Neuronal stem cell (in vitro differentiated cells): ENCODE results near the gene WDR4.
"Not testable (repeated sequence)": the region's sequence is repeated elsewhere in the genome, so short reads cannot be mapped to it uniquely, and the experiment has no call there.

Experiments
- DNase-seq: peaks from one replicate; pipeline ENCODE4 v3.0.0-alpha.2; 2013; ENCODE audit warnings: low spot score
- H2AFZ ChIP-seq: one replicate; pipeline ENCODE4 v1.6.1; 2013; ENCODE audit warnings: mild to moderate bottlenecking, low read length, inconsistent platforms
- H2AK5ac ChIP-seq: 2 replicates; pipeline ENCODE4 v1.6.1; 2013; ENCODE audit warnings: low read depth, mild to moderate bottlenecking, inconsistent platforms, low read length, moderate library complexity, mixed read lengths
- H2BK120ac ChIP-seq: 2 replicates; pipeline ENCODE4 v1.6.1; 2013; ENCODE audit warnings: low read depth, mild to moderate bottlenecking, inconsistent platforms, low read length, moderate library complexity, mixed read lengths
- H2BK12ac ChIP-seq: one replicate; pipeline ENCODE4 v1.6.1; 2013; ENCODE audit warnings: low read length, inconsistent platforms
- H2BK15ac ChIP-seq: 2 replicates; pipeline ENCODE4 v1.6.1; 2013; ENCODE audit warnings: mild to moderate bottlenecking, low read length, inconsistent platforms, mixed read lengths
- H2BK5ac ChIP-seq: one replicate; pipeline ENCODE4 v1.6.1; 2013; ENCODE audit warnings: inconsistent platforms, mild to moderate bottlenecking, low read length, moderate library complexity
- H3K14ac ChIP-seq: one replicate; pipeline ENCODE4 v1.6.1; 2013; ENCODE audit warnings: low read length, inconsistent platforms
- H3K18ac ChIP-seq: 2 replicates; pipeline ENCODE4 v1.6.1; 2013; ENCODE audit warnings: low read length, inconsistent platforms
- H3K23ac ChIP-seq: 2 replicates; pipeline ENCODE4 v1.6.1; 2013; ENCODE audit warnings: low read depth, mild to moderate bottlenecking, mixed read lengths, low read length, inconsistent platforms; ENCODE audit not compliant: poor library complexity
- H3K27ac ChIP-seq: replicated peaks from 3 replicates; pipeline ENCODE4 v1.5.1; 2013; ENCODE audit warnings: low read length, inconsistent platforms
- H3K27me3 ChIP-seq, 3 experiments: 2 replicates each; pipeline ENCODE4 v1.6.1; 2013; ENCODE audit warnings: low read length in 3 of 3, mild to moderate bottlenecking in 2 of 3, inconsistent platforms in 1 of 3, low read depth in 1 of 3, mixed read lengths in 1 of 3, moderate library complexity in 1 of 3; ENCODE audit not compliant: control insufficient read depth in 3 of 3, insufficient read depth in 3 of 3
- H3K36me3 ChIP-seq, 2 donors: replicated peaks in 1 of 2; 2 replicates each; pipeline ENCODE4 v1.6.1; 2013; ENCODE audit warnings: low read length in 2 of 2; ENCODE audit not compliant: control insufficient read depth in 2 of 2, insufficient read depth in 2 of 2
- H3K4ac ChIP-seq: 2 replicates; pipeline ENCODE4 v1.6.1; 2013; ENCODE audit warnings: inconsistent platforms, mild to moderate bottlenecking, low read length, moderate library complexity
- H3K4me1 ChIP-seq, 2 donors: 1 replicate in 1 of 2; 2 replicates in 1 of 2; pipeline ENCODE4 v1.6.1; 2013; ENCODE audit warnings: low read length in 2 of 2, low read depth in 1 of 2; ENCODE audit not compliant: control insufficient read depth in 2 of 2, insufficient read depth in 1 of 2
- H3K4me2 ChIP-seq: one replicate; pipeline ENCODE4 v1.6.1; 2013; ENCODE audit warnings: mild to moderate bottlenecking, low read length, inconsistent platforms; ENCODE audit not compliant: insufficient read depth, poor library complexity, severe bottlenecking
- H3K4me3 ChIP-seq, 2 donors: 2 replicates each; pipeline ENCODE4 v1.5.1; 2013; ENCODE audit warnings: low read length in 2 of 2, mild to moderate bottlenecking in 2 of 2, inconsistent platforms in 1 of 2, moderate library complexity in 1 of 2
- H3K79me1 ChIP-seq: one replicate; pipeline ENCODE4 v1.6.1; 2013; ENCODE audit warnings: low read depth, mild to moderate bottlenecking, inconsistent platforms, low read length, moderate library complexity
- H3K9ac ChIP-seq: one replicate; pipeline ENCODE4 v1.6.1; 2013; ENCODE audit warnings: mild to moderate bottlenecking, low read depth, low read length, inconsistent platforms; ENCODE audit not compliant: poor library complexity
- H3K9me3 ChIP-seq, 2 donors: replicated peaks in 1 of 2; 2 replicates each; pipeline versions ENCODE3 to v1.6.1; 2013; ENCODE audit warnings: low read length in 2 of 2, mild to moderate bottlenecking in 2 of 2, inconsistent platforms in 1 of 2, low read depth in 1 of 2, mixed read lengths in 1 of 2, moderate library complexity in 1 of 2; ENCODE audit not compliant: control insufficient read depth in 2 of 2, insufficient read depth in 1 of 2
- H4K8ac ChIP-seq: one replicate; pipeline ENCODE4 v1.6.1; 2013; ENCODE audit warnings: low read depth, mild to moderate bottlenecking, inconsistent platforms, low read length, moderate library complexity
- H4K91ac ChIP-seq: one replicate; pipeline ENCODE4 v1.6.1; 2013; ENCODE audit warnings: low read length, low read depth, mild to moderate bottlenecking, inconsistent platforms; ENCODE audit not compliant: poor library complexity
- WGBS, 2 donors: extraction: QIAGEN DNeasy Blood & Tissue Kit; methylation state at CpG; one replicate each; pipeline ENCODE4 v1.1.7; 2013; ENCODE audit warnings: missing lambda C conversion rate in 2 of 2, mixed read lengths in 1 of 2; ENCODE audit not compliant: insufficient read length in 2 of 2, insufficient replicate concordance in 1 of 2; ENCODE audit errors: extremely low coverage in 2 of 2; 5-methylcytosine and 5-hydroxymethylcytosine counted together

Gene WDR4

GRCh38 chr21:42809577-42810475, 69.5 kb downstream of the WDR4 start:
- no peak overlapping the region for H4K91ac ChIP-seq
- peaks cover 9 to 11% of the 10 kb centered on the region in 2 donors for H3K4me1 ChIP-seq
- no peaks in the 10 kb centered on the region for H3K27me3 ChIP-seq
- peak overlapping the region; percentile 49 for H3K18ac ChIP-seq
- peaks cover 2 to 6% of the 10 kb centered on the region in 2 donors for H3K9me3 ChIP-seq
- peak overlapping the region; percentile 5 for H3K23ac ChIP-seq
- H3K14ac ChIP-seq, result peak overlapping the region; percentile 17
- H3K27ac ChIP-seq, result no peak overlapping the region
- H3K4me2 ChIP-seq, result no peak overlapping the region
- H3K79me1 ChIP-seq, result no peaks in the 10 kb centered on the region
- H2BK12ac ChIP-seq, result no peak overlapping the region
- H3K36me3 ChIP-seq, result no peaks in the 10 kb centered on the region
- no peak for DNase-seq
- H3K9ac ChIP-seq, result no peak overlapping the region
- no peak overlapping the region for H2BK15ac ChIP-seq
- H2BK120ac ChIP-seq, result no peak overlapping the region
- no peak overlapping the region for H4K8ac ChIP-seq
- no CpG with 5 or more reads among the region's 18 CpGs for WGBS, 2 donors
- H3K4me3 ChIP-seq, result peak overlapping the region in 1 of 2 donors; percentile 23
- no peak overlapping the region for H2BK5ac ChIP-seq
- no peak overlapping the region for H2AFZ ChIP-seq
- H3K4ac ChIP-seq, result no peak overlapping the region
- no peak overlapping the region for H2AK5ac ChIP-seq

- H2BK120ac ChIP-seq, result no peak overlapping the region
- H3K9ac ChIP-seq, result no peak overlapping the region
- H2BK15ac ChIP-seq, result no peak overlapping the region
- no peak overlapping the region for H3K27ac ChIP-seq
- DNase-seq, result no peak
- no peak overlapping the region for H3K14ac ChIP-seq
- H4K8ac ChIP-seq, result no peak overlapping the region
- no peak overlapping the region for H2BK5ac ChIP-seq
- H2BK12ac ChIP-seq, result no peak overlapping the region
- no peaks in the 10 kb centered on the region for H3K79me1 ChIP-seq
- no CpG with 5 or more reads among the region's 7 CpGs for WGBS, 2 donors
- H4K91ac ChIP-seq, result no peak overlapping the region
- peaks cover 0 to under 1% of the 10 kb centered on the region in 2 donors for H3K9me3 ChIP-seq
- no peak overlapping the region for H2AFZ ChIP-seq
- H3K4me3 ChIP-seq, result no peak overlapping the region
- peak overlapping the region; percentile 5 for H3K23ac ChIP-seq
- H2AK5ac ChIP-seq, result no peak overlapping the region
- H3K4me1 ChIP-seq, result peaks cover 9 to 11% of the 10 kb centered on the region in 2 donors
- no peak overlapping the region for H3K18ac ChIP-seq
- H3K4ac ChIP-seq, result no peak overlapping the region
- no peak overlapping the region for H3K4me2 ChIP-seq
- H3K36me3 ChIP-seq, result no peaks in the 10 kb centered on the region
- no peaks in the 10 kb centered on the region for H3K27me3 ChIP-seq
These were observed 70.2 kb downstream of the WDR4 start for GRCh38 chr21:42809171-42809570.

GRCh38 chr21:42807938-42808613, 71.3 kb downstream of the WDR4 start:
- no peak for DNase-seq
- Histone ChIP-seq H2BK120ac (no peak overlapping the region), H2AK5ac (no peak overlapping the region), H3K36me3 (no peaks in the 10 kb centered on the region), H3K27me3 (no peaks in the 10 kb centered on the region), H2AFZ (no peak overlapping the region), H3K79me1 (no peaks in the 10 kb centered on the region), H3K4me1 (peaks cover 9 to 11% of the 10 kb centered on the region in 2 donors), H3K14ac (no peak overlapping the region), H2BK5ac (no peak overlapping the region), H3K23ac (no peak overlapping the region), H4K8ac (no peak overlapping the region), H3K4ac (no peak overlapping the region), H3K9me3 (no peaks in the 10 kb centered on the region), H3K18ac (no peak overlapping the region), H2BK15ac (no peak overlapping the region), H3K4me2 (no peak overlapping the region), H3K27ac (no peak overlapping the region), H3K9ac (no peak overlapping the region), H4K91ac (no peak overlapping the region), H3K4me3 (no peak overlapping the region), H2BK12ac (no peak overlapping the region)
- no CpG with 5 or more reads among the region's 13 CpGs for WGBS, 2 donors

- H3K4me2 ChIP-seq, DNase-seq: not testable (repeated sequence)
- WGBS, 2 donors, result no CpG with 5 or more reads among the region's 16 CpGs
These were observed 71.9 kb downstream of the WDR4 start for GRCh38 chr21:42807293-42807895.

More at GRCh38 chr21:42807293-42807895, 71.9 kb downstream of the WDR4 start:
- not testable (repeated sequence) for H2BK12ac ChIP-seq, H3K4me3 ChIP-seq, H3K18ac ChIP-seq, H3K4ac ChIP-seq, H2BK5ac ChIP-seq, H4K91ac ChIP-seq, H3K27me3 ChIP-seq, H2AK5ac ChIP-seq, H2AFZ ChIP-seq, H3K9ac ChIP-seq, H3K9me3 ChIP-seq, H2BK120ac ChIP-seq, H3K27ac ChIP-seq, H3K79me1 ChIP-seq, H3K14ac ChIP-seq, H3K23ac ChIP-seq, H3K36me3 ChIP-seq, H4K8ac ChIP-seq, H2BK15ac ChIP-seq
- H3K4me1 ChIP-seq, result peaks cover 9 to 11% of the 10 kb centered on the region in 2 donors
